ENCODE results near the gene HTR3D.
"Not testable (repeated sequence)": the region's sequence is repeated elsewhere in the genome, so short reads cannot be mapped to it uniquely, and the experiment has no call there.

Gene HTR3D

DNA sequence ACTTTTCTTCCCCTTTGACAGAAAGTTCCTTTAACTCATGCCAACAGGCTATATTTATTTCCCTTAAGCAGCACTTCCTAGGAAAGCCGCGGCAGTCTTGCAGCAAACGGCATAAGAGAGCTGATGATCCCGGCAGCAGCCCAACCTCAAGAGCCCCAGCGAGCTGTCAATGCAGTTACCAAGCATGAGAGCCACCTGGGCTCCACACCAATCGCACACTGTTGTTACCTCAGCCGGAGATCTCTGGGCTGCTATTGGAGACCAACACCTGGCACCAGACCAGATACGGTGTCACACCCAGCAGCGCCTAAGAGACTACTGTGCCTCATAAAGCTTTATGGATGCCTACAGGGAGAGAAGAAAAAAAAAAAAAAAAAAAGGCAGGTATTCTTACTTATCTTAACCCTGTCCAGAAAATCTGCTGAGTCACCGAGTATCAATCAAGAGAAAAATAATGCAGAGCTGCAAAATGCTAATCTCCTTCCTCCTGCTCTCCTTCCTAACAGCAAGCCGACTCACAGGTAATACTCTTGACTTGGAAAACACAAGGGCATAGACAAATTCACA lies 25.5 kb upstream of the HTR3D start:
- Mint-ChIP-seq H3K27ac (peak overlapping the region in 1 of 2 donors; percentile 80), H3K4me1 (ENCODE audit: low read depth in 2 of 2) (peaks cover 0 to 7% of the 10 kb centered on the region in 2 donors), H3K36me3 (ENCODE audit: insufficient read depth) (peaks cover 10% of the 10 kb centered on the region), H3K9me3 (no peaks in the 10 kb centered on the region), H3K4me3 (no peak overlapping the region), H3K27me3 (no peaks in the 10 kb centered on the region)
- ATAC-seq (replicated peaks) (no peak), DNase-seq (no peak)

DNA sequence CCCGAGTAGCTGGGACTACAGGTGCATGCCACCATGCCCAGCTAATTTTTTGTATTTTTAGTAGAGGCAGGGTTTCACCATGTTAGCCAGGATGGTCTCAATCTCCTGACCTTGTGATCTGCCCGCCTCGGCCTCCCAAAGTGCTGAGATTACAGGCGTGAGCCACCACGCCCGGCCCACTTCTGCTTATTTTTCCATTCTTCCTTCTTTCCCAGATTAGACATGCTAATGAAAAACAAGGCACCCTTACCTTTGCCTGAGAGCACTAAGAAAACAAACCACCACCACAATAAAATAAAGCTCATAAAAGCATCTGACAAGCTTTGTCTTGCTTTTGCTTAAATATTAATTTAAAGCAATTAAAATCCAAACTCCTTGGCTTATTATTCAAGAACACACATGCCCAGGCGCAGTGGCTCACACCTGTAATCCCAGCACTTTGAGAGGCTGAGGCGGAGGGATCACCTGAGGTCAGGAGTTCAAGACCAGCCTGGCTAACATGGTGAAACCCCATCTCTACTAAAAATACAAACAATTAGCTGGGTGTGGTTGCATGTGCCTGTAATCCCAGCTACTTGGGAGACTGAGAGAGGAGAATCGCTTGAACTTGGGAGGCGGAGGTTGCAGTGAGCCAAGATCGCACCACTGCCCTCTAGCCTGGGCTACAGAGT lies 24.3 kb upstream of the HTR3D start:
- H3K27me3 Mint-ChIP-seq; H3K36me3 Mint-ChIP-seq (ENCODE audit: insufficient read depth); H3K4me1 Mint-ChIP-seq (ENCODE audit: low read depth in 2 of 2); H3K9me3 Mint-ChIP-seq; ATAC-seq (replicated peaks); DNase-seq; H3K4me3 Mint-ChIP-seq; H3K27ac Mint-ChIP-seq: not testable (repeated sequence)

DNA sequence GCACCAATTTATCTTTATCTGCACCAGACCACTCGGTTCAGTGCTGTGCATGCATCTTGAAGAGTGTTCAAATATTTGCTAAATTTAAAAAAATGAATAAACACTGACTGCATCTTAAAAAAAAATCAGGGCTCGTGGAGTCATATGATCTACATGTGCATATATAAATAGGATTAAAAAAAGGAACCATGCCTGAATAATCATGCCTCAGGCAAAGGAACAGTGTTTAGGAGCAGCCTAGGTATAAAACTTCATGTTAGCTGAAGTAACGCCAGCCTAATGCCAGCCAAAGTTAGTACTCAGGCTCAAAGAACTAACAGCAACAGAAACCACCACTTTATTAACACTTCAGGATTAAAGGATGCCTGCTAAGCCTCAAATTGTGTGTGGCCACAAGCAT lies 23.4 kb upstream of the HTR3D start:
- H3K36me3 Mint-ChIP-seq (ENCODE audit: insufficient read depth), result peaks cover 8% of the 10 kb centered on the region
- H3K27me3 Mint-ChIP-seq, result no peaks in the 10 kb centered on the region
- no peak overlapping the region for H3K4me3 Mint-ChIP-seq
- no peak for ATAC-seq (replicated peaks)
- no peak overlapping the region for H3K27ac Mint-ChIP-seq
- no peak for DNase-seq
- H3K4me1 Mint-ChIP-seq (ENCODE audit: low read depth in 2 of 2), result peaks cover 4 to 5% of the 10 kb centered on the region in 2 donors
- H3K9me3 Mint-ChIP-seq, result no peaks in the 10 kb centered on the region

DNA sequence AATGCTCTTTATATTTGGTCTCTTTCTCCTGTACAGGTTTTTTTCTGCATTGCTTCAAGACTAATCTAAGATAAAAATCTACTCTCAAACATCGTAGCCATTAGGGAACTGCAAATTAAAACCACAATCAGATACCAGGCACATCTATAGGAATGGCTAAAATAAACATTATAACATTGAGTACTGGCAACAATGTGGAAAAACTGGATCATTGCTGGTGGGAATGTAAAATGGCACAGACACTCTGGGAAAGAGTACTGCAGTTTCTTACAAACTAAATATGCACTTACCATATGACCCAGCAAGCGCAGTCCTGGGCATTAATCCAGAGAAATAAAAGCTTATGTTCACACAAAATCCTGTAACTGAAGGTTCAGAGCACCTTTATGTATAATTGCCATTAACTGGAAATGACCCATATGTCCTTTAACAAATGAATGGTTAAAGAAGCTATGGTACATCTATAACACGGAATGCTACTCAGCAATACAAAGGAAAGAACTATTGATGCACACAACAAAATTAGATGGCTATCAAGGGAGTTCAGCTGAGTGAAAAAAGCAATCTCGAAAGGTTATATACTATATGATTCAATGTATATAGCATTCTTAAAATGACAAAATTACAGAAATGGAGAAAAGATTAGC lies 20.2 kb upstream of the HTR3D start:
- Mint-ChIP-seq H3K9me3 (no peaks in the 10 kb centered on the region), H3K27me3 (no peaks in the 10 kb centered on the region)

DNA sequence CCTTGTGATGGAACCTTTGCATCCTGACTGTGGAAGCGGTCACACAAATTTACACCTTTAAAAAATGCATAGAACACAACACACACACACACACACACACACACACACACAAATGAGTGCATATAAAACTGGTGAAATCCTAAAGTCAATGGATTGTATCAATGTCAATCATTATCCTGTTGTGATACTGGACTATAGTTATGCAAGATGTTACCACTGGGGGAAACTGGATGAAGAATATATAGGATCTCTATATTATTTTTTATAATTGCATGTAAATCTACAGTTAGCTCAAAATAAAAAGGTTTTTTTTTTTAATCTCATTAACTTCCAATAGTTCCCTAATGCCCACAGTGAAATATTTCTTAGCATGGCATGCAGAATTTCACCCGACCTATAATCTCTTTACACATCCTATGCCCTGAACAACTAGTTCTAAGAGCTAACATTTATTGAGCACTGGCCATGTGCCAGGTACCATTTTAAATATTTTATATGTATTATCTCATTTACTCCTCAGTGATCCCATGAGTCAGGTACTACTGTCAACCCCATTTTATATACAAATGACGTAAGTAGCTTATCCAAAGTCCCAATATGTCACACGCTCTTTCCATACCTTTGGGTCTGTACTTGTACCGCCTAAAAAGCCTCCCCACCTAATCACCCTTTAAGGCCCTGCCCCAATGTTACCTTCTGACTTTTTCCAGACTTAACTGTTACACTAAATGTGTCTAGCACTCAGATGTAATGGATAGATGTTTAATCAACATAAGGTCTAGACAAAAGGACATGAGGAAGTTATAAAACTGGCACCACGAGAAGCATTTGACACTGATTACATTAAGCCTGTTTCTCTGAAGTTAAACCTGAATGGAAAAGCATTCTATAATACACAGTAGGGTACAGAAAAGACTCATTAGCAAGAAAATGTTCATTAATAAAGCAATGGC lies 19.3 kb upstream of the HTR3D start:
- peaks cover 15% of the 10 kb centered on the region for H3K36me3 Mint-ChIP-seq (ENCODE audit: insufficient read depth)
- H3K27ac Mint-ChIP-seq, result no peak overlapping the region
- no peaks in the 10 kb centered on the region for H3K9me3 Mint-ChIP-seq
- DNase-seq (no peak), ATAC-seq (replicated peaks) (no peak)
- H3K4me3 Mint-ChIP-seq, result no peak overlapping the region
- H3K27me3 Mint-ChIP-seq, result no peaks in the 10 kb centered on the region
- peaks cover 11 to 22% of the 10 kb centered on the region in 2 donors for H3K4me1 Mint-ChIP-seq (ENCODE audit: low read depth in 2 of 2)

More for the DNA sequence above, 20.2 kb upstream of the HTR3D start:
- H3K36me3 Mint-ChIP-seq (ENCODE audit: insufficient read depth), result peaks cover 15% of the 10 kb centered on the region
- DNase-seq, result no peak
- H3K4me1 Mint-ChIP-seq (ENCODE audit: low read depth in 2 of 2), result peaks cover 5 to 17% of the 10 kb centered on the region in 2 donors
- H3K4me3 Mint-ChIP-seq, result no peak overlapping the region
- no peak overlapping the region for H3K27ac Mint-ChIP-seq
- no peak for ATAC-seq (replicated peaks)

DNA sequence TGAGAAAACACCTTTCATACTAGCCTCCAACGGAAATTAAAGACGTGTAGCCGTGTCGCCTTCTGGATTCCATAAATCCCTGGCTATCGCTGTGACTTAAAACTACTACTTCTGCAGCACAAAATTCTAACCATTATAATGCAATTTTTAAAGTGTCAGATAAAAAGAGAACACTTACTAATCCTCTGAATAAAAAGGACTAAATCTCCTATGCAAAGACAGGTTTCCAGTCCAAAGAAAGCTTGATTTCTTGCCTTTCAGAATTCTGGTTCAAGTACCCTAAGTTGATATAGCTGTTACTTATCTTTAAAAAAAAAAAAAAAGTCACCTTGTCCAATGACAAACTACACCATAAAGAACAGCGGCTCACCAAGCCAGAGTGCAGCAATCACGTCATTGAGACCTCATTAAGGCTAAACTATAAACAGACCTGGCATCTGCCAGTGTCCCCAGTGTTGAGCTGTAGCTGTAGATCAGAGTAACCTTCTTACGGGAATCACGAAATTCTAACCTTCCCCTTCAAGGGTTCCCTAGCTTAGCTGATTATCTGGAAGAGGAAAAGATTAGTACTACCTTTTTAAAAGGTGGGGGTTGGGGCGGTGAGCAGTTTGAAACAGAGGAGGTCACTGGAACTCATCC lies 16.0 kb upstream of the HTR3D start:
- ATAC-seq (replicated peaks), result no peak
- H3K4me1 Mint-ChIP-seq (ENCODE audit: low read depth in 2 of 2), result peaks cover 21 to 32% of the 10 kb centered on the region in 2 donors
- no peak for DNase-seq
- peaks cover under 1 to 3% of the 10 kb centered on the region in 2 donors for H3K27me3 Mint-ChIP-seq
- peak overlapping the region in 1 of 2 donors; percentile 99 for H3K4me3 Mint-ChIP-seq
- H3K9me3 Mint-ChIP-seq, result no peaks in the 10 kb centered on the region
- H3K36me3 Mint-ChIP-seq (ENCODE audit: insufficient read depth), result peaks cover 21% of the 10 kb centered on the region
- H3K27ac Mint-ChIP-seq, result no peak overlapping the region

DNA sequence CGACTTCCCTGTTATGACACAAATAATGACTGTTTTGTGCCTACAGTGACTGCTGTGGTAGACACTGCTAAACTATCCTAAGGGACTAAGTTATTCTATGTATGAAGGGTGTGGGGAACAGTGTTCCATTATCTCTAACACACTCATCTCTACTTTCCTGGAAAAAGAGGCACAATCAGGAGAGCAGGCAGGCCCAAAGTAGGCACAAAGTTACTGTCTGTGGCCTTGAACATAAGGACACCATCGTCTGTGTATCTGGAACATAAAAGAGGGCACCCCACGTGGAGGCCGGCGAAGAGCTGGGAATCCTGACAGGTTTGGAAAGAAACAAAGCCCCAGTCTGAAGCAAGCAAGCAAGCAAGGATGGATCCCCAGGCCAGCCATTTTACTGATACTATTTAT lies 15.4 kb upstream of the HTR3D start:
- H3K4me3 Mint-ChIP-seq, result peak overlapping the region; percentile 99 to 100
- H3K27me3 Mint-ChIP-seq, result peaks cover 8 to 10% of the 10 kb centered on the region in 2 donors
- H3K27ac Mint-ChIP-seq, result no peak overlapping the region
- DNase-seq, result no peak
- H3K9me3 Mint-ChIP-seq, result no peaks in the 10 kb centered on the region
- H3K36me3 Mint-ChIP-seq (ENCODE audit: insufficient read depth), result peaks cover 21% of the 10 kb centered on the region
- no peak for ATAC-seq (replicated peaks)
- peaks cover 21 to 32% of the 10 kb centered on the region in 2 donors for H3K4me1 Mint-ChIP-seq (ENCODE audit: low read depth in 2 of 2)

DNA sequence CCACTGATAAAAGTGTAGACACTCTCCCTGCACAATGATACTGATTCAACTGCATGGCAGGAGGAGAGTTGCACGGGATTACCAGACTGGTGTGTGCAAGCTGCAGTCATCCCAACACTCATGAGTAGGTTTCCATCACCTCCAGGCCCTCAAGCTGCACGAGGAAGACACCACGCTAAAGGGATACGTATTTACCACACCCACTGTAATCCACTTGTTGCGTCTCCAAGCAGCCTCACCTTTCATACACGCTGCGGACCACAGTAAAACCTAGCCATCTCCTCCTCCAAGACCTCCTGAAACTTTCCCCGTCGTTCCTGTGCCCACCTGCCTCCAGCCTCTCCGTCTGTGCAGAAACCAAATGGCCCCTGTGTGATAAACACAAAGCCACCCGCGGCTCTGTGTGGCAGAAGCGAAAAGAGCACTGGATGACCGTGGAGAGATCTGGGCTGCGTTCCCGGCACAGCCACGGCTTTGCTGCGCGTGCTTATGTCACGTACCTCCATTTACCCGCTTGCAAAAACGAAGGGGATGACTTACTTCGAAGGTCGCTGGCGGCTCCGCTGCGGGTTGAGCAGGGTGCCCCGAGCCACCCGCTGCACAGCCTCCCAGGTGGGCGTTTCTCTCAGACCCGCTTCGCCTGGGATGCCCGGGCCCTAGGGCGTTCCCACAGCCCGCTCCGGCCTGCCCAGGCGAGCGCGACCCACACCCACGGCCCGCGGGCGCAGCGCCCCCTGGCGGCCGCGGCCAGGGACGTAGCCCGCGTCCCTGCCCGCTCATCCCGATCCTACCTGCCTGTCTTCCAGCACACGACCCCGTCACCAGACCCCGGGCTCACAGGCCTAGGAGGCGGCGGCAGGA lies 14.5 kb upstream of the HTR3D start:
- Mint-ChIP-seq H3K9me3 (no peaks in the 10 kb centered on the region), H3K4me3 (peak overlapping the region; percentile 99 to 100), H3K36me3 (ENCODE audit: insufficient read depth) (peaks cover 21% of the 10 kb centered on the region), H3K4me1 (ENCODE audit: low read depth in 2 of 2) (peaks cover 21 to 32% of the 10 kb centered on the region in 2 donors), H3K27me3 (peaks cover 11 to 12% of the 10 kb centered on the region in 2 donors), H3K27ac (peak overlapping the region; percentile 85 to 93)
- peak; percentile 70 for ATAC-seq (replicated peaks)
- DNase-seq, result no peak

- Mint-ChIP-seq H3K36me3 (ENCODE audit: insufficient read depth) (peaks cover 21% of the 10 kb centered on the region), H3K4me1 (ENCODE audit: low read depth in 2 of 2) (peaks cover 21 to 28% of the 10 kb centered on the region in 2 donors), H3K4me3 (peak within 1 kb of the TSS; percentile 99 to 100), H3K9me3 (no peaks in the 10 kb centered on the region), H3K27me3 (peaks cover 11 to 12% of the 10 kb centered on the region in 2 donors), H3K27ac (peak within 1 kb of the TSS; percentile 85 to 93)
- ATAC-seq (replicated peaks) (peak; percentile 91), DNase-seq (peak; percentile 63 to 70 (median 68))
Measured at GRCh38 chr3:184017672-184018423, 13.7 kb upstream of the HTR3D start, which contains the start of gene ABCC5. TSS of gene ABCC5 (minus strand) at chr3:184017884. CDS start at chr3:184014392, 3,492 bp downstream.

DNA sequence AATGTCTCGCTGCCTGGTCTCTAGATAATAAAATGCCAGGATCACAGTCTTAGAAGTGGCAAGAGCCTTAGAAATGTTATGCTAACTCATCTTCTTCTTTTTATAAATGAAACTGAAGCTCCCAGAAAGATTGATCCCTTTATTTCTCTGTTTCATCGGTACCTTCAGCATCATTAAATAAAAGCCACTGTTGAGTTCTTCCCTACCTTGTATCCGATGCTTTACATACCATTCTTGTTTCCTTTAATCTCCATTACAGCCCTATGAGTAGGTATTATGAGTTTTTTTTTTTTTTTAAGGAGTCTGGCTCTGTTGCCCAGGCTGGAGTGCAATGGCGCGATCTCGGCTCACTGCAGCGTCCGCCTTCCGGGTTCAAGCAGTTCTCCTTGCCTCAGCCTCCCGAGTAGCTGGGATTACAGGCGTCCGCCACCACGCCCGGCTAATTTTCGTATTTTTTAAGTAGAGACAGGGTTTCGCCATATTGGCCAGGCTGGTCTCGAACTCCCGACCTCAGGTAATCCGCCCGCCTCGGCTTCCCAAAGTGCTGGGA lies 13.0 kb upstream of the HTR3D start:
- peak overlapping the region; percentile 99 to 100 for H3K4me3 Mint-ChIP-seq
- peaks cover 17 to 18% of the 10 kb centered on the region in 2 donors for H3K27me3 Mint-ChIP-seq
- H3K4me1 Mint-ChIP-seq (ENCODE audit: low read depth in 2 of 2), result peaks cover 21 to 28% of the 10 kb centered on the region in 2 donors
- H3K27ac Mint-ChIP-seq, result peak overlapping the region; percentile 85 to 93
- no peaks in the 10 kb centered on the region for H3K9me3 Mint-ChIP-seq
- DNase-seq (no peak), ATAC-seq (replicated peaks) (no peak)
- H3K36me3 Mint-ChIP-seq (ENCODE audit: insufficient read depth), result peaks cover 17% of the 10 kb centered on the region

- H3K4me3 Mint-ChIP-seq, result no peak overlapping the region
- peaks cover 10 to 11% of the 10 kb centered on the region in 2 donors for H3K4me1 Mint-ChIP-seq (ENCODE audit: low read depth in 2 of 2)
- no peaks in the 10 kb centered on the region for H3K9me3 Mint-ChIP-seq
- peaks cover 6% of the 10 kb centered on the region for H3K36me3 Mint-ChIP-seq (ENCODE audit: insufficient read depth)
- DNase-seq (no peak), ATAC-seq (replicated peaks) (no peak)
- H3K27ac Mint-ChIP-seq, result no peak overlapping the region
- peaks cover 18 to 37% of the 10 kb centered on the region in 2 donors for H3K27me3 Mint-ChIP-seq
Measured at GRCh38 chr3:184022323-184022722, 9.2 kb upstream of the HTR3D start.
